Smooth muscle cell (in vitro differentiated cells): ENCODE results near the gene KRTAP10-4. TPM values are rescaled to one million over a fixed set of nuclear protein-coding genes. Genes with fewer than 3 reads are reported as not detected.

Experiments used
- DNase-seq: peaks from one replicate; lab custom pipeline; 2025; ENCODE audit not compliant: unreplicated experiment; lab: John Stamatoyannopoulos, UW
- H2AFZ ChIP-seq: fragments of 200-600 bp; sonication (generic); 2 replicates; pipeline ENCODE4 v1.6.0; 2016; ENCODE audit warnings: antibody characterized with exemption, low read depth, mild to moderate bottlenecking
- H3F3A ChIP-seq: fragments of 200-600 bp; sonication (generic); 2 replicates; pipeline ENCODE4 v1.6.0; 2017; ENCODE audit warnings: antibody characterized with exemption, low read depth
- H3K27ac ChIP-seq: fragments of 200-600 bp; sonication (generic); 2 replicates; pipeline ENCODE4 v1.5.1; 2016; ENCODE audit warnings: low read depth, mild to moderate bottlenecking
- H3K27me3 ChIP-seq: fragments of 200-600 bp; sonication (generic); 2 replicates; pipeline ENCODE4 v1.6.1; 2016; ENCODE audit warnings: low read depth, mild to moderate bottlenecking
- H3K36me3 ChIP-seq: fragments of 200-600 bp; sonication (generic); 2 replicates; pipeline ENCODE4 v1.5.1; 2016; ENCODE audit warnings: low read depth
- H3K4me1 ChIP-seq: fragments of 200-600 bp; sonication (generic); 2 replicates; pipeline ENCODE4 v1.5.1; 2016; ENCODE audit warnings: low read depth
- H3K4me2 ChIP-seq: fragments of 200-600 bp; sonication (generic); 2 replicates; pipeline ENCODE4 v1.6.0; 2016; ENCODE audit warnings: mild to moderate bottlenecking
- H3K4me3 ChIP-seq: fragments of 200-600 bp; sonication (generic); 2 replicates; pipeline ENCODE4 v1.5.1; 2016; ENCODE audit warnings: mild to moderate bottlenecking
- H3K79me2 ChIP-seq: fragments of 200-600 bp; sonication (generic); 2 replicates; pipeline ENCODE4 v1.6.0; 2016; ENCODE audit warnings: low read depth, mild to moderate bottlenecking
- H3K9ac ChIP-seq: fragments of 200-600 bp; sonication (generic); 2 replicates; pipeline ENCODE4 v1.6.0; 2016; ENCODE audit warnings: low read depth
- H3K9me3 ChIP-seq: fragments of 200-600 bp; sonication (generic); replicated peaks from 2 replicates; pipeline ENCODE4 v1.5.1; 2016; ENCODE audit warnings: low read depth
- H4K20me1 ChIP-seq: fragments of 200-600 bp; sonication (generic); 2 replicates; pipeline ENCODE4 v1.6.0; 2016; ENCODE audit warnings: low read depth
- WGBS: methylation state at CpG from one replicate; pipeline ENCODE4 v1.1.7; 2016; ENCODE audit warnings: low lambda C conversion rate; 5-methylcytosine and 5-hydroxymethylcytosine counted together
- polyA plus RNA-seq: library from polyadenylated mRNA; unstranded; fragments of >200 nt; fragmentation: Nextera tagmentation; extraction: Ambion mirVana; gene quantifications from 2 replicates; pipeline ENCODE4 v1.2.1, GENCODE V29; 2016
- total RNA-seq: library from RNA; depleted of rRNA; stranded (reverse); fragments of >200 nt; gene quantifications from 2 replicates; pipeline ENCODE4 v1.2.3, GENCODE V29; 2014
- TF ChIP-seq, protein P1 (sequence below): fragments of 200-600 bp; sonication (generic); IDR thresholded peaks from 2 replicates; pipeline ENCODE4 v1.5.1; 2017; ENCODE audit warnings: borderline replicate concordance, mild to moderate bottlenecking, antibody characterized with exemption; ENCODE audit not compliant: insufficient read depth, poor library complexity, severe bottlenecking

The KRTAP10-4 gene
- total and polyA plus RNA-seq, 2 experiments from 2014 or later = not detected

DNA sequence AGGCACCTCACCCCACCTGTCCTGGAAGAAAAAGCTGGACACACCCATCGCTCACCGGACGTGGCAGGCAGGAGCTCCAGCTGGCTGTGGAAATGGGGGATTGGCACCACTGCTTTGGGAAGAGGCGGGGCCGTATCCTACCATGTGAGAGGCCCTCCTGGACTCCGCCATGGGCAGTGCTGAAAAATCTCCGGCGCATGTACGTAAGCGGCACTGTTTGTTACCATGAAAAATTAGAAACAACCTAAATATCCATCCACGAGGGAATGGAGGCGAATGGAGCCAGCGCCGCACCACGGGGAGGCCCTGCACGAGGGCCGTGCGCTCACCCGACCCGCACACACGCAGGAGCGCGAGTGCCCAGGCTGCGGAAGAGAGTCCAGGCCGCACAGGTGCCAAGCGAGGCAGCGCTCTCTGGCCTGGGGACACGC lies 41.4 kb downstream of the KRTAP10-4 start:
- Histone ChIP-seq H3K79me2 (no peaks in the 10 kb centered on the region), H4K20me1 (no peaks in the 10 kb centered on the region), H3K9ac (no peak overlapping the region), H3F3A (no peaks in the 10 kb centered on the region), H3K9me3 (peaks cover 9% of the 10 kb centered on the region), H3K27ac (no peak overlapping the region), H3K36me3 (no peaks in the 10 kb centered on the region), H2AFZ (no peak overlapping the region), H3K4me2 (no peak overlapping the region), H3K4me1 (no peaks in the 10 kb centered on the region), H3K27me3 (no peaks in the 10 kb centered on the region), H3K4me3 (no peak overlapping the region)
- TF ChIP-seq, protein P1, sequence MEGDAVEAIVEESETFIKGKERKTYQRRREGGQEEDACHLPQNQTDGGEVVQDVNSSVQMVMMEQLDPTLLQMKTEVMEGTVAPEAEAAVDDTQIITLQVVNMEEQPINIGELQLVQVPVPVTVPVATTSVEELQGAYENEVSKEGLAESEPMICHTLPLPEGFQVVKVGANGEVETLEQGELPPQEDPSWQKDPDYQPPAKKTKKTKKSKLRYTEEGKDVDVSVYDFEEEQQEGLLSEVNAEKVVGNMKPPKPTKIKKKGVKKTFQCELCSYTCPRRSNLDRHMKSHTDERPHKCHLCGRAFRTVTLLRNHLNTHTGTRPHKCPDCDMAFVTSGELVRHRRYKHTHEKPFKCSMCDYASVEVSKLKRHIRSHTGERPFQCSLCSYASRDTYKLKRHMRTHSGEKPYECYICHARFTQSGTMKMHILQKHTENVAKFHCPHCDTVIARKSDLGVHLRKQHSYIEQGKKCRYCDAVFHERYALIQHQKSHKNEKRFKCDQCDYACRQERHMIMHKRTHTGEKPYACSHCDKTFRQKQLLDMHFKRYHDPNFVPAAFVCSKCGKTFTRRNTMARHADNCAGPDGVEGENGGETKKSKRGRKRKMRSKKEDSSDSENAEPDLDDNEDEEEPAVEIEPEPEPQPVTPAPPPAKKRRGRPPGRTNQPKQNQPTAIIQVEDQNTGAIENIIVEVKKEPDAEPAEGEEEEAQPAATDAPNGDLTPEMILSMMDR = no peak
- 94% methylated on average over 28 of the region's 28 CpGs for WGBS
- no peak for DNase-seq

DNA sequence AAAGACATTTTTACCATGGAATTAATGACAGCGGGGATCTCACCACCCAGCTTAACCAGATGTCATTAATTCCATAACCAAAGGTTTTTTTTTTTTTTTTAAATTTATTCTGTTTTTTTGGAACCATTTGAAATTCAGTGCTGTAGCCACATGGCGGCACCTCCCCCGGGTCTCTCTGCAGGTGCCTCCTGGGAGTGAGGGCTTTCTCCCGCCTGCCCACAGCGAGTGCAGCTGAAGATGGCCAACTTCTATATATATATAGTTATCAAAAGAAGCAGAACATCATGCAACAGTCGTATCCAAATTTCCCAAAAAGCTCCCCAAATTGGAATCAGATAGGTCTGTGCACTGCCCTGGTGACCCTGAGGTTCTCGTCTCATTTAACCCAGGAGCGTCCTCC lies 41.9 kb downstream of the KRTAP10-4 start:
- H3K9me3 ChIP-seq = peaks cover 4% of the 10 kb centered on the region
- H3K4me1 ChIP-seq = no peaks in the 10 kb centered on the region
- TF ChIP-seq, protein P1 = no peak
- whole genome bisulfite sequencing = 94% methylated on average over 8 of the region's 8 CpGs
- H3K27me3 ChIP-seq = no peaks in the 10 kb centered on the region
- H3F3A ChIP-seq = no peaks in the 10 kb centered on the region
- DNase-seq = no peak
- no peak overlapping the region for H3K4me2 ChIP-seq
- no peaks in the 10 kb centered on the region for H3K79me2 ChIP-seq
- no peak overlapping the region for H2AFZ ChIP-seq
- H3K27ac ChIP-seq = no peak overlapping the region
- no peak overlapping the region for H3K4me3 ChIP-seq
- no peaks in the 10 kb centered on the region for H3K36me3 ChIP-seq
- no peaks in the 10 kb centered on the region for H4K20me1 ChIP-seq
- no peak overlapping the region for H3K9ac ChIP-seq

DNA sequence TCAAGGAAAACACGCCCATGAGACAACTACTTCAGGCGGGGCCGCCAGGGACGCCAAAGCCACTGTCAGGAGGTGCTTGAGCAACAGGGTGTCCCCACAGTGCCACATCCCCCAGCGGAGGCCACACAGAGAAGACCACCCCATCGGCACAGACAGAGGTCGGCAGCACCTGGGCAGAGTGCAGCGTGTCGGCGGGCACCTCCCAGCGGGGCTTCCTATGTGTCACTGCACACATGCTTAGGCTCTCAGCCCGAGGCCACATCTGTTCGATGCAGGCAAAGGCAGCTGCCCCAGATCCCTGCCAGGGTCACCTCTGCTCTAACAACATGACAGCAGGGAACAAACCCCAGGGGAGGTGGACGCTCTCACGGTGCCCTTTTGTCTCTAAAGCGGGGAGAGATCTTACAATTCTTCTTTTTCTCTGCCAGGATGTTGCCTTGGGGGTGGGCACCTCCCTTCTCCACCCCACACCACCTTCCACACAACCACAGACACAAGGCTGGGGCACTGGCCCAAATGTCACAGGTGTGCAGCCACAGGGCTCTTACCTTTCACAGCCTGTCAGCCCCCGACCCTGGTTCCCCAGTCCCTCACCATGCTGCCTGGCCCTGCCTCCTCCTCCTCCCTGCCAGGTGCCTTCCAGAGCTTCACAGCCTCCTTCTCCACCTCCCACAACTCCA lies 42.5 kb downstream of the KRTAP10-4 start:
- no peaks in the 10 kb centered on the region for H3K36me3 ChIP-seq
- no peaks in the 10 kb centered on the region for H3F3A ChIP-seq
- H3K9ac ChIP-seq = no peak overlapping the region
- no peak overlapping the region for H2AFZ ChIP-seq
- no peaks in the 10 kb centered on the region for H4K20me1 ChIP-seq
- no peak overlapping the region for H3K4me2 ChIP-seq
- no peak overlapping the region for H3K27ac ChIP-seq
- WGBS = 90% methylated on average over 17 of the region's 17 CpGs
- no peaks in the 10 kb centered on the region for H3K4me1 ChIP-seq
- H3K27me3 ChIP-seq = no peaks in the 10 kb centered on the region
- peaks cover 2% of the 10 kb centered on the region for H3K9me3 ChIP-seq
- no peaks in the 10 kb centered on the region for H3K79me2 ChIP-seq
- TF ChIP-seq, protein P1 = no peak
- no peak overlapping the region for H3K4me3 ChIP-seq
- DNase-seq = no peak

DNA sequence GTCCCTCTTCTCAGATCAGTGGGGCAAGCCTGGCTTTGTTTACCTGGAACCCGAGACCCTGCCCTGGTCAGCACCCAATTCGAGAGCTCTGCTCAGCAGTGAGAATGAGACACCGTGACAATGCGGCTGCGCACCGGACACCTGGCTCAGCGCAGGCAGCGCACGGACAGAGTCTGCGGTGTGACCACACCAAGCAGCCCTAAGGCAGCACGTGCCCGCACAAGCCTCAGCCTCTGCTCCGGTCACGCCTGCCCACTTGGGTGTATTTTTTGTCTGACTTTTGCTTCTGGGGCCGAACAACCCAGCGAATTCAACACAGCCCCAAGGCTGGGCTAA lies 43.0 kb downstream of the KRTAP10-4 start:
- Histone ChIP-seq H3K9me3 (peaks cover 2% of the 10 kb centered on the region), H3K27ac (no peak overlapping the region), H3K27me3 (no peaks in the 10 kb centered on the region), H3K4me3 (no peak overlapping the region), H3K4me2 (no peak overlapping the region), H4K20me1 (no peaks in the 10 kb centered on the region), H3F3A (no peaks in the 10 kb centered on the region), H3K36me3 (no peaks in the 10 kb centered on the region), H3K9ac (no peak overlapping the region), H2AFZ (no peak overlapping the region), H3K4me1 (no peaks in the 10 kb centered on the region), H3K79me2 (no peaks in the 10 kb centered on the region)
- DNase-seq = no peak
- TF ChIP-seq, protein P1 = no peak
- WGBS = 81% methylated on average over 16 of the region's 16 CpGs
